HG03139 (cell line): Measurements from ENCODE around the gene ZNF808.
A peak's percentile ranks its signal among the peaks of the same experiment; 100 is the strongest.
"Not testable (repeated sequence)": the region's sequence is repeated elsewhere in the genome, so short reads cannot be mapped to it uniquely, and the experiment has no call there.

ENCODE experiments used
- ATAC-seq: cut with Tn5 transposase; IDR thresholded peaks from one replicate; pipeline ENCODE4 v1.9.1; 2021; ENCODE audit not compliant: unreplicated experiment

The ZNF808 gene

GRCh38 chr19:52527134-52527955 lies at the start of gene ZNF808:
TSS of gene ZNF808 (plus strand) at chr19:52527668. CDS start at chr19:52543285, 15,617 bp downstream.
- peak; percentile 84 for ATAC-seq

GRCh38 chr19:52484111-52484743 lies 43.2 kb upstream of the ZNF808 start:
- not testable (repeated sequence) for ATAC-seq

GRCh38 chr19:52485064-52485463 lies 42.4 kb upstream of the ZNF808 start:
- ATAC-seq = not testable (repeated sequence)

- ATAC-seq = not testable (repeated sequence)
Measured at GRCh38 chr19:52485561-52486240, 41.8 kb upstream of the ZNF808 start.

GRCh38 chr19:52492201-52492993 lies 35.1 kb upstream of the ZNF808 start:
- ATAC-seq = no peak

- no peak for ATAC-seq
Measured at GRCh38 chr19:52492994-52493470, 34.4 kb upstream of the ZNF808 start.

GRCh38 chr19:52494518-52494917 lies 33.0 kb upstream of the ZNF808 start:
- no peak for ATAC-seq

- ATAC-seq = no peak
Measured at GRCh38 chr19:52498571-52498970, 28.9 kb upstream of the ZNF808 start.

- not testable (repeated sequence) for ATAC-seq
Measured at GRCh38 chr19:52500474-52500873, 27.0 kb upstream of the ZNF808 start.

GRCh38 chr19:52500991-52501390 lies 26.5 kb upstream of the ZNF808 start:
- not testable (repeated sequence) for ATAC-seq

GRCh38 chr19:52507266-52507665 lies 20.2 kb upstream of the ZNF808 start:
- ATAC-seq = no peak

- no peak for ATAC-seq
Measured at GRCh38 chr19:52516191-52516590, 11.3 kb upstream of the ZNF808 start.

- no peak for ATAC-seq
Measured at GRCh38 chr19:52518646-52519045, 8.8 kb upstream of the ZNF808 start.

- not testable (repeated sequence) for ATAC-seq
Measured at GRCh38 chr19:52519175-52519574, 8.3 kb upstream of the ZNF808 start.

- no peak for ATAC-seq
Measured at GRCh38 chr19:52520013-52520412, 7.5 kb upstream of the ZNF808 start.

- no peak for ATAC-seq
Measured at GRCh38 chr19:52522551-52522950, 4.9 kb upstream of the ZNF808 start.

- no peak for ATAC-seq
Measured at GRCh38 chr19:52524086-52524485, 3.4 kb upstream of the ZNF808 start.

- ATAC-seq = no peak
Measured at GRCh38 chr19:52527956-52528351, 486 bp downstream of the ZNF808 start.

- ATAC-seq = no peak
Measured at GRCh38 chr19:52532480-52532879, 5.0 kb downstream of the ZNF808 start.

- ATAC-seq = no peak
Measured at GRCh38 chr19:52533901-52534300, 6.4 kb downstream of the ZNF808 start.

- ATAC-seq = not testable (repeated sequence)
Measured at GRCh38 chr19:52535385-52535770, 7.9 kb downstream of the ZNF808 start.
